ENCODE data around the gene SRL. TPM values are rescaled to one million over a fixed set of nuclear protein-coding genes. Genes with fewer than 3 reads are reported as not detected.
"Not testable (repeated sequence)": the region's sequence is repeated elsewhere in the genome, so short reads cannot be mapped to it uniquely, and the experiment has no call there.

The SRL gene
- total and polyA plus RNA-seq, 10 donors = 0.57 to 5.8 (median 3.1) TPM

DNA sequence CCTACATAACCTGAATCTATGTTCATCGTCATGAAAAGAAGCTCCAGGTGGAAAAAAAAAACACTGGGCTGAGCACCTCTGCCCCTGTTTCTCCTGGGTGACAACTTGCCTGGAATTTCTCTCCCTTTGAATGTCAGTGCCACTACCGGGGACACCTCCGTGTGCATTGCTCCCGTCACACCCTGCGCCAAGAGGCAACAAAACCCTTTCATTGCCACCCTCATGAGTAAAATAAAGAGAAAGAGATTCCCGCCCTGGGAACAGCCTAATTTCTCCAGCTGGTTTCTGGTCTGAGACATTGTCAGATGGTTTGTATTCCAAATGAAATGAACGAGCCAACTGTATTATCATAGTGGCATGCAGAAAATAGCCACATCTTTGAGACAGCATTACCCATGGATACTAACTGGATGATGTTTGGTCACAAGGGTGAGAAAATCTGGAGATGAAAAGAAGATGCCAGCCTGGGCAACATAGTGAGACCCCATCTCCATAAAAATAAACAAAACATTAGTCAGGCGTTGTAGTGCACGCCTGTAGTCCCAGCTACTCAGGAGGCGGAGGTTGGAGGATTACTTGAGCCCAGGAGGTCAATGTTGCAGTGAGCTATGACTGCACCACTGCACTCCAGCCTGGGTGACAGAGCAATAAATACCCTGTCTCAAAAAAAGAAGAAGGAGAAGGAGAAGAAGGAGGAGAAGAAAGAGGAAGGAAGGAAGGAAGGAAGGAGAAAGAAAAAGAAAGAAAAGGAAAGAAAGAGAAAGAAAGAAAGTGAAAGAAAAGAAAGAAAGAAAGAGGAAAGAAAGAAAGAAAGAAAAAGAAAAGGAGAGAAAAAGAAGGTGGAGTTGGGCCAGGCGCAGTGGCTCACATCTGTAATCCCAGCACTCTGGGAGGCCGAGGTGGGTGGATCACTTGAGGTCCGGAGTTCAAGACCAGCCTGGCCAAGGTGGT is 83.5 kb downstream of the SRL start:
- Histone ChIP-seq H3K4me3 (no peak overlapping the region), H3K9me3 (no peaks in the 10 kb centered on the region), H3K4me1 (no peaks in the 10 kb centered on the region), H3K27me3 (replicated peaks in 1 of 7) (no peaks in the 10 kb centered on the region), H3K27ac (no peak overlapping the region), H3K36me3 (no peaks in the 10 kb centered on the region)
- intact Hi-C loops (cut with DNase I; ENCODE audit: low total_unique reads) = no loop called here
- no peak for DNase-seq
- TF ChIP-seq CTCF (IDR thresholded peaks at IDR 0.05 in 8 of 11, conservative IDR thresholded peaks at IDR 0.05 in 3 of 11) (no peak), POLR2AphosphoS5 (IDR thresholded peaks at IDR 0.05) (no peak), POLR2A (IDR thresholded peaks at IDR 0.05) (no peak)
- WGBS, 5 donors = 83 to 90% (median 87%) methylated on average over 13 of the region's 13 CpGs

DNA sequence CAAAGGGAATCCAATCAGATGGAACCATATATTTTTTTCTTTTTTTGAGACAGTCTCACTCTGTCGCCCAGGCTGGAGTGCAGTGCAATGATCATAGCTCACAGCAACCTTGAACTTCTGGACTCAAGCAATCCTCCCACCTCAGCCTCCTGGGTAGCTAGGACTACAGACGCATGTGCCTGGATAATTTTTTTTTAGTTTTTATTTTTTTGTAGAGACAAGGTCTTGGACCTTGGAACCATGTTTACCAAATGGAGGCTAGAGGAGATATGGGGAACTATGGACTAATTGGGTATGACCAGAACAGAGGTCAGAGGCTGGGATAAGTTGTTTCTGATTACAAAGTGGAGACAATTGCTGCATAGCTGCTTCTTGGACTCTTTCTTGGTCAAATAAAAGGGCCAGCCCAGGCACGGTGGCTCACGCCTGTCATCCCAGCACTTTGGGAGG is 84.5 kb downstream of the SRL start:
- no peaks in the 10 kb centered on the region for H3K4me1 ChIP-seq
- DNase-seq = no peak
- TF ChIP-seq POLR2AphosphoS5 (IDR thresholded peaks at IDR 0.05) (no peak), POLR2A (IDR thresholded peaks at IDR 0.05) (no peak), CTCF (IDR thresholded peaks at IDR 0.05 in 8 of 11, conservative IDR thresholded peaks at IDR 0.05 in 3 of 11) (no peak)
- no peaks in the 10 kb centered on the region for H3K36me3 ChIP-seq
- H3K9me3 ChIP-seq = no peaks in the 10 kb centered on the region
- no peaks in the 10 kb centered on the region for H3K27me3 ChIP-seq (replicated peaks in 1 of 7)
- WGBS, 5 donors = 86 to 96% (median 91%) methylated on average over 4 of the region's 4 CpGs
- no peak overlapping the region for H3K27ac ChIP-seq
- H3K4me3 ChIP-seq = no peak overlapping the region
- intact Hi-C loops (cut with DNase I; ENCODE audit: low total_unique reads) = no loop called here

DNA sequence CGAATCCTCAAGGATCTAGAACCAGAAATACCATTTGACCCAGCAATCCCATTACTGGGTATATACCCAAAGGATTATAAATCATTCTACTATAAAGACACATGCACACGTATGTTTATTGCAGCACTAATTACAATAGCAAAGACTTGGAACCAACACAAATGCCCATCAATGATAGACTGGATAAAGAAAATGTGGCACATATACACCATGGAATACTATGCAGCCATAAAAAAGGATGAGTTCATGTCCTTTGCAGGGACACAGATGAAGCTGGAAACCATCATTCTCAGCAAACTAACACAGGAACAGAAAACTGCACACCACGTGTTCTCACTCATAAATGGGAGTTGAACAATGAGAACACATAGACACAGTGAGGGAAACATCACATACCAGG is 85.4 kb downstream of the SRL start:
- not testable (repeated sequence) for H3K27ac ChIP-seq, H3K9me3 ChIP-seq
- WGBS, 5 donors = 73 to 83% (median 81%) methylated on average over 3 of the region's 3 CpGs

DNA sequence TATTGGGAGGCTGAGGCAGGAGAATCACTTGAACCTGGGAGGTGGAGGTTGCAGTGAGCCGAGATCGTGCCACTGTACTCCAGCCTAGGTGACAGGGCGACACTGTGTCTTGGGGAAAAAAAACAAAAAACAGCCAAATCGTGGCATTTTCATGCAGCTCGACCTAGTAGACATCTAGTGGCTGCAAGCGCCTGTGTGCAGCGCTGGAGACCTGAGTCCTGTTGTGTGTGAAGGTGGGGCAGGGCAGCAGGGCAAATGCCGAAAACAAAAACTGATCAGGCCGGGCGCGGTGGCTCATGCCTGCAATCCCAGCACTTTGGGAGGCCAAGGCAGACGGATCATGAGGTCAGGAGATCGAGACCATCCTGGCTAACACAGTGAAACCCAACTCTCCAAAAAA is 88.5 kb downstream of the SRL start:
- H3K9me3 ChIP-seq; H3K4me1 ChIP-seq; H3K36me3 ChIP-seq; H3K27ac ChIP-seq; H3K4me3 ChIP-seq; H3K27me3 ChIP-seq (replicated peaks in 1 of 7); intact Hi-C loops (cut with DNase I; ENCODE audit: low total_unique reads); DNase-seq: not testable (repeated sequence)
- WGBS, 5 donors = 85 to 90% (median 90%) methylated on average over 13 of the region's 13 CpGs

More for the DNA sequence above, 85.4 kb downstream of the SRL start:
- H3K36me3 ChIP-seq; DNase-seq; H3K4me3 ChIP-seq; H3K27me3 ChIP-seq (replicated peaks in 1 of 7); intact Hi-C loops (cut with DNase I; ENCODE audit: low total_unique reads); H3K4me1 ChIP-seq: not testable (repeated sequence)

GRCh38 chr16:4152267-4152666 is 89.6 kb downstream of the SRL start:
- Histone ChIP-seq H3K4me3 (no peak overlapping the region), H3K27ac (no peak overlapping the region), H3K9me3 (no peaks in the 10 kb centered on the region), H3K27me3 (replicated peaks in 1 of 7) (no peaks in the 10 kb centered on the region), H3K4me1 (no peaks in the 10 kb centered on the region), H3K36me3 (no peaks in the 10 kb centered on the region)
- WGBS, 5 donors = 68 to 78% (median 74%) methylated on average over 5 of the region's 5 CpGs
- no peak for DNase-seq
- TF ChIP-seq POLR2A (IDR thresholded peaks at IDR 0.05) = no peak
- TF ChIP-seq CTCF (IDR thresholded peaks at IDR 0.05 in 8 of 11, conservative IDR thresholded peaks at IDR 0.05 in 3 of 11) = no peak
- no peak for TF ChIP-seq POLR2AphosphoS5 (IDR thresholded peaks at IDR 0.05)
- intact Hi-C loops (cut with DNase I; ENCODE audit: low total_unique reads) = no loop called here
